ENCODE measurements around the gene XK.

Gene XK

DNA sequence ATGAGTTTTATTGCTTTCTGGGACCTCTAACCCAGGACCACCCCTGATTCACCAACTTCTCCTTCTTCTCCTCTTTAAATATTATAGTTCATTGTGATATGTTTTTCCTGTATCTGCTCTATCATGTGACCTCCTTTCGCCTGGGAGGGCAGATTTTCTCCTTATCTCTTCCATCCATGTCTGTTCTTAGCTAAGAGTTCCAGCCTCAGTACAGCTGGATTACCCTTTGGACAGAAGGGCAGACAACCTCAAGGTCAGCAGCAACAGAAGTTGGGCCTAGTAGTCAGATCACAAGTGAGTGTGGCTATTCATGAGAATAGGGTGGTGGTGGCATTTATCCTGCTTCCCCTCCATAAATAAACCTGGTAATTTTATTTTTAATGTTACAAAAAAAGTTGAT is 5.7 kb upstream of the XK start:
- DNase-seq (ENCODE audit: low spot score): no peak

DNA sequence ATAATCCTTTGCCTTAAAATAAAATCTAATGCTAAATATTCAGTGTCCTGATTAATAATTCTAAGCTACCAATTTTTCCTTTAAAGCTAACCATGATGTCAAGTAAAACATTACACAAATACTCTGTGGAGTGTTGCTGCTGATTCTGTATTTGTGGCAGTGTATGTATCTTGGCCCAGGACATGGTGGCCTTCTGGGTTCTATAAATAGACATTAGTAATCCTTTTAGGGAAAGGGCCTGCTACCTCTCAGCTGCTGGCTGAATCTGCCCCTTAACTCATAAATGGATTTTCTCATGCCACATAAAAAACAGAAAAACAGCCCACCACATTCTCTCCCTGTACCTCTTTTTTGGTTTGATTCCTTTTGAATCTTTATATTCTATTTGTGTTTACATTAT is 1.2 kb upstream of the XK start:
- no peak for DNase-seq (ENCODE audit: low spot score)

DNA sequence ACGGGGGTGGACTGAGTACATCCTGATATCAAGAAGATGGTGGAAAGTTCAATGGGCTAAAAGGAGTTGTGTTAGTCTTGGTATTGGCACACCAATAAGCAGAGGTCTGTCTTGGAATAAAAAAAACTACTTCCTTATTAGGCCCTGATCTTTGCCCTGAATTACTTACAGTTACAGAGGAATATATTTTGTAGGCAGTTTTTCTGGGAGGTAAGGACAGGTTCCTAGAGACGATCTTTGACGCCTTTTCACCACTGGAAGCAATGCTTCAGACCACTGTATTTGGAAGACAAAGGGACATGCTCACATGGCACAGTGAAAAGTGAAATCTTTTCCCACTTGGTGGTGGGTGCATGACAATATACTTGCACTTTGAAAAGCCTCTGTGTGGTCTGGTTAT is 618 bp upstream of the XK start:
- no peak for DNase-seq (ENCODE audit: low spot score)

DNA sequence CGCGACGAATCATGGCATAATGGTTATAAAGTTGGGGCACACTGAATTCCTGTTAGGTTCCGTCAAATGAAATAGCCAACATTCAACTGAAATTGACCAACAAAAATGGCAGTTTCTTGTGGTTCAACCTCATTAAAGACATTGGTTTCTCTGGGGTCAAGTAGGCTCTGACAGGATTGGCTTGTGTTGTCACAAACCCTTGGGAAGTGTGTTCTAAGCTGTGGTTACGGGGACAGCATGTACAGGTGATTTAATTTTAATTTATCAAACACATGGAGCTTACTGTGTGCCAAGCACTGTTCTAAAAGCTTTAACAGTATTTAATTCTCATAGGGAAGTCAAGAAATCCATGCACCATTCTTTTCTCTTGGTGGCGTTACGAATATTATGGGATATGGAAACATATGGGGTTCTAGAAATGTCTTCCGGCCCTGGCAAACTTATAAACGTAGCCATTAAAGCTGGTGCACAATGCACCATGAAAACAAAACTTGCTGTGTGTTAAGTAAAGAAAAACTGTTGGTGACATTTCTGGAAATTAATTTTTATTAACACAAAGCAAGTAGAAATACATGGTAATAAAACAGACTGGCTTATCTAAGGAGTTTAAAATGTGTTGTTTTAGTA is 891 bp downstream of the XK start:
- DNase-seq (ENCODE audit: low spot score): no peak

DNA sequence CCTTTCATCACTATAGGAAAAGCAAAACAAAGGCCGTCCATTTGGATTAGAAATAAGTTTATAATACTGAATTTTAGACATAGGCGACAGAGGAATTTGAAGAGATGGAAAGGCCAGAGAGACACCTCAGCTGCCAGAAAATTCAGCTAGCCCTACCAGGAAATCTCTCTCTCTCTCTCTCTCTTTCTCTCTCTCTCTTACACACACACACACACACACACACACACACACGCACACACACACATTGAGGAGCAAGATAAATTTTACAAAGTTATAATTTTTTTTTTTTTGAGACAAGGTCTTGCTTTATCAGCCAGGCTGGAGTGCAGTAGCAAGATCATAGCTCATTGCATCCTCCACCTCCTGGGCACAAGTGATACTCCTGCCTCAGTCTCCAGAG is 1.4 kb downstream of the XK start:
- no peak for DNase-seq (ENCODE audit: low spot score)

DNA sequence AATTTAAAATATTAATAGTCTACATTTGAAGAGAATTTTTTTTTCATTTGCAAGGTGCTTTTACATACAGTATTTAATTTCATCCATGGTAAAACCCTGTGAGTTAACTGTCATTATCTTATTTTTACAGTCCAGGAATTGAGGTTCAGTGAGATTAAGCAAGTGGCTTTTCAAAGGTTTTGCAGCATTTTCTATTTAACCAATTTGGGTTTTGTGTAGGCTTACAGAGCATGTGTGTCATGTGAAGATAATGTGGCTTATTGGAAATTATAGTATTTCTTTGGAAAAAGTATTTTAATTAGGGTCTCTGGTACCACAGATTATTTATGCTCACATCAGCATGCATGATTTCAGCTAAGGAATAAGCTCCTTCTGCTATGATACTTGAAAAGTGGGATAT is 4.5 kb downstream of the XK start:
- no peak for DNase-seq (ENCODE audit: low spot score)

DNA sequence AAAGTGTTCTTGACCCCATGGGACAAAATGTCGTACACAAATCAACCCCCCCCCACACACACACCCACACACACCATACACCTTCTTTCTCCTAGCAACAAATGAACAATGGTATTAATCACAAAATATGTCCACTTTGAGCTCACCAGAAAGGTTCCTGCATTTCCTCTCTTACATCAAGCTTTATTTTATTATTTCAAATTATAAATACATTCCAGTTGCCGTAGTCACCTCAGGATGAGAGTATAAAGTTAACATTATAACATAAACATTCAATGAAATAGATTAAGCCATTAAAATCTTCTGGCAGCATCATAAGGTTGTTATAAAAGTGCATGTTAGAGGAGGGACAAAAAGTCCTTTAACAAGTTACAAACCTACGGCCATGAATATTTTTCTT is 7.3 kb downstream of the XK start:
- DNase-seq (ENCODE audit: low spot score): no peak

DNA sequence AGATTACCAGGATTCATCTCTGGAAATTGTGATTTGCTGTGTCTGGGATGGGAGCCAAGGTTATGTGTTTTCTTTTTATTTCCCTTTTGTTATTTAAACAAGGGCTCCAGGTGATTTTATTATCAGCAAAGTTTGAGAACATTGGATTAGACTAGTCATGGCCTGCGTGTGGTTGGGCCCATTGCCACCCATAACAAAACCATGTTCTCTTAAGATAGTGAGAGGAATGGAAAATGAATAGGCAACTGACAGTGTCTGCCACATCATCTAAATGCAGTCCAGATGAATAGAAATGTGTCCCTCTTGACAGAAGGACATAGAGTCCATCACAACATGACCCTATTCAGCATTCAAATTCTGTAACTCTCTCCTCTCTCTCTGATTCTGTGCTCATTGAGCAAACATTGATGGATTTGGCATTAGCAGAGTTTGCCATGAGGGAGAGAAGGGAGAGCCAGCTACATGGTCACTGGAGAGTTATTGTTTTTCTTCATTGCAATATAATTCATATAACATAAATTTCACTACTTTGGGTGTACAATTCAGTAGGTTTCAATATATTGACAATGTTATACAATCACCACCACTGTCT is 11.7 kb downstream of the XK start:
- DNase-seq (ENCODE audit: low spot score): no peak

DNA sequence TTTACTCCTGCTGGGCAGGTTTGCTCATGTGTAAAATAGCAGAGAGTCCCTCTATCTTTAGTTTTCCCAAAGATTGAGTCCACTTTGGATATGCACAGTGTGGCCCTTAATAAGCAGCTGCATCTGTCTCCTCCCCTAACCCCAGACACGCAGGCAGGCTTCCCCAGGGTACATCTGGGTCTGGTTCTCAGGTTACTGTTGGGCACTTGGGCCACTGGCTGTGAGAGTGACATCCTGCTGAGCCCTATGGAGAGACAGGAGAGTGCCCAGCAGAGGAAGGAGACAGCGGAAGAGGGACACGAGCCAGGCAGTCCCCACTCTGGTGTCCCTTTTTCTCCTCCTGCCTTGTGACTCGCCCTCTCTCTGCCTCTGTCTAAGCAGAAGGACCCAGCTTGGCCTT is 16.0 kb downstream of the XK start:
- no peak for DNase-seq (ENCODE audit: low spot score)

DNA sequence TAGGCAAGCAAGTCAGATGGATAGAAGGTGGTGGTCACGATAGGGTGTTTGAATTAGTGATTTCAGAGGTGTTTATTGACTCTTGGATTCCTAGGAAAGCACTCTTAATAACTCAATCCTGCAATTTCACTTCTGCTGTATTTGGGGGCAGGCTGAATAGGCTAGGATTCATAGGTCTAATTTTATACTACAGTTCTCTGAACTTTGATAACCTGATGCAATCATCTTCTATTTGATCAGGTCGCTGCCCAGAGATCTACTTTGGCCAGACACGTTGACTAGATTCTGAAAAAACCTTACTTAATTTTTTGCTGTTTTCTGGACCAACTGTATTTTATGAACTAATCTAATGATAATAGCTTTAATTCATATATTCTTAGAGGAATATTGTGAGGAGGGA is 26.4 kb downstream of the XK start:
- no peak for DNase-seq (ENCODE audit: low spot score)

DNA sequence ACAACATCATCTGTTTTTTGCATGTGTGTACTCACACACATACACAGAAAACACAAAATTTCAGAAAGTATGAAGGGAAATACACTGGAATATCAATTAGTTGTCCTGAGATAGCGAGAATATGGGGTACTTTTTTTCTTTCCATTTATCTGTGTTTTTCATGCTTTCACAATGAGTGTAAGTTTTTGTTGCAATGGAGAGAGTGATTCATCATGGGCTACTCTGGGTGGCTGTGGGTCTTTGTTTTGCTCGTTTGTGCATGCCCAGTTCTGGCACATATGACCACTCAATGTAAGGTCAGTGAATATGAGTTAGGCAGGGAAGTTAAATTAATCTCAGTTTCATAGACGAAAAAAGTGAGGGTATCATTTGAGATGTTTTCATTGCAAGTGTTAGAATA is 26.9 kb downstream of the XK start:
- DNase-seq (ENCODE audit: low spot score): no peak

DNA sequence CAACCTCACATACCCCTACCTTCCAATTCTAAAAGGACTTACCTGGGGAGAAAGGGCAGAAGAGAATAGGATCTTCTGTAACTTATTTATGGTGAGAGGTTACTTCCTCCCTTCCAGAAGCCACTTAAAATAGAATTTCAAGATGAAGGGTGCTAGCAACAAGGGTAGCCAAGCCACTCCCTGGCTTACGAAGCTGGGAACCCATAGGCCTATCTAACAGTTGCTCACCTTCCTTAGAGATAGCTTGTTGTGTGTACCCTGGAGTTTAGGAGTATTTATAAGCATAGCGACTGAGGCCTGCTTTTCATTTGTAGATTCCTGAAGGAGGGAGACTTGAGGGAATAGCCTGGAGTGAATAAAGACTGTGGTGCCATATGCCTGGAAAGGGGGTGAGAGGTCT is 28.9 kb downstream of the XK start:
- no peak for DNase-seq (ENCODE audit: low spot score)

DNA sequence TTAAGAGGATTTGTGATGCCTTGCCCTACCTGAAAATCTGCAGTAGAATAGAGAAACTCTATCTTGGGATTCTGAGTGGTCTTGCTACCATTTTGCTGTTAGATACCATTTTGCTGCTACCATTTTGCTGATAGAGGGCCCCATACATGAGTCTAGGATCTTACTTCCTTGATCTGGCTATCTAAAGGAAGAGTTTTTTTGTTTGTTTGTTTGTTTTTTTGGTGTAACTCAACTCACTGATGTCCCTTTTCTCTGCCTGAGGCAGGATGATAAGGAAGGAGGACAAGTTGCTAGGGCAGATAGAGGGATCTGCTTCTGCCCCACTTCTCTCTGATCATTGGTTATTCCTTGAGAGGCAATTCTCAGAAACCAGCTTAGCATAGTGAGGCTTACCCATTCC is 31.0 kb downstream of the XK start:
- no peak for DNase-seq (ENCODE audit: low spot score)

DNA sequence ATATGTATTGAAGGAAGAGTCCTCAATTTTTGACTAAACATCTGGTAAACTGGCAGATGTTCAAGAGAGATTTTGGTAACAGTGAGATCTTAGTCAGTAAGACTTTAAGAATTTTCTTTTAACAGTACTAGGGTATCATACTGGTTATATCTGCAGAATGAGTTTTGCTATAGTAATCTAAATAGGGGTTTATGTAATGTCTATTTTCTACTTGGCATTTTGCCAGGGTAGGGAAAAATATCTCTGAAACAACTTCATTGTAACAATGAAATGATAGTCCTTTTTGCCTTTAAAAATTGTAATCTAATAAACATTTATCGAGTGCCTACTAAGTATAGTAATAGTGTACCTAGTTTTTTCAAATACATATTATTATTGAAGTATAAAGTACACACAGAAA is 32.1 kb downstream of the XK start:
- DNase-seq (ENCODE audit: low spot score): no peak

DNA sequence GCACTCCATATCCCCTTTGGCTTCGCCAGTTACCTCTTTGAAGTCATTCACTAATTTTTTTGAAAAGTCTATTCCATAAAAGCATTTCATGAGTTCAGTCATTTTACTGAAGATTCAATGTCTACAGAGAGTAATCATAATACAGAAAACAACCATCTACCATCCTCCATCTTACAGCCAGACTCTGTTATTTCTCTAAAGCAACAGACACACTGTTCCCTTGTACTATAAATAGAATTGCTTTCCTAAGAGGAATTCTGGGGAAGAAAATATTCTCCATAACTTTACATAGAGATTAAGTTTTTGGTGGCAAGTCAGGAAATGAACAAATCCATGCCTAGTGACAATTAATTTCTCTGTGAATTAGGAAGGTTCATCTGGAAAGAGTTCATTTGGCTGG is 37.0 kb downstream of the XK start:
- DNase-seq (ENCODE audit: low spot score): no peak

DNA sequence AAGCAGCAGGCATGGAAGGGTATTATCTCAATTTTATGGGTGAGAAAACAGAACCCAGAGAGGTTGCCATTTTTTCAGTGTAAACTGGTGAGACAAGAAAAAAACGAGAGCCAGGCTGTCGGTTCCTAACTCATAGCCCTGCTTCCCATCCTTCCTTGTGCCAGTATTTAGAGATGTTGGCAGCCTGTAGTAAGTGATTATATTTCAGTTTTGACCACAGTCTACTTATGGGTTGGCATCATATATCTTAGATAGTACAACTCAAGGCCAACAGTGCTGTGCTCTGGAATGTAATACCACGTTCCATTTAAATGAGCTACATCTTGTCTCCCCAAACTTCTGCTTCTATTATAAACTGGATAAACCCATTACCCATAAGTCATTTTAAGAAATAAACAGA is 40.8 kb downstream of the XK start:
- no peak for DNase-seq (ENCODE audit: low spot score)

DNA sequence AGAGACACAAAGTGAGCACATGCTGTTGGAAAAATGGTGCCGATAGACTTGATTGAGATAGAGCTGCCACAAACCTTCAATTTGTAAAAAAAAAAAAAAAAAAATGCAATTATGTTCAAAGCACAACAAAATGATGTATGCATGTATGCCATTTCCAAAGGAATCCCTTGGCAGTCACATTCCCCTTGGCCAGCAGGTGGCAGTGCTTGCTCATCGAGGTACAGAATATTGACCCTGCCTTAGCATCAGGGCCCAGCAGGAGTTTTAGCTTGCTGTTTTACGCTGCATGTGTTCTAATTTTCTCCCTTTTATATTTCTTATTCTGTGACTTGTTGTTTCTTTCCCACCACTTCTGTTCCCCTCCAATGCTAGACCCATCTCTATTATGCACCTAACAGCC is 59.8 kb downstream of the XK start:
- DNase-seq (ENCODE audit: low spot score): peak; percentile 61

DNA sequence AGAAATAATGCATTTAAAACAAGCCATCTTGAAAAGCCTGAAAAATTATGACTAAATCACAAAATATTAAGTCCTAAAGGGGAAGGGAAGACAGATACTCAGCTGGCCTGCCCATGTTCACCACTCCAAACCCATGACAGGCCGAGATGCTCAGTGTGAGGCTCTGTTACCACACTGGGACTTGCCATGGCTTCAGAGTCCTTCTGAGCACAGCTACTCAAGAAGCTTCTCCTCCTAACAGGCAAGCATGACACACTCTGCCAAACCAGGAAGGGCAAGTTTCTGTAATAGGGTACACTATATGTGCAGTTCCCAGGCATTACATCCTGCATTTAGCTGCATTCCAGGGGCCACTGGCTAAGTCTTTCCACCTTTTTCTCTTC is 60.2 kb downstream of the XK start:
- DNase-seq (ENCODE audit: low spot score): no peak

DNA sequence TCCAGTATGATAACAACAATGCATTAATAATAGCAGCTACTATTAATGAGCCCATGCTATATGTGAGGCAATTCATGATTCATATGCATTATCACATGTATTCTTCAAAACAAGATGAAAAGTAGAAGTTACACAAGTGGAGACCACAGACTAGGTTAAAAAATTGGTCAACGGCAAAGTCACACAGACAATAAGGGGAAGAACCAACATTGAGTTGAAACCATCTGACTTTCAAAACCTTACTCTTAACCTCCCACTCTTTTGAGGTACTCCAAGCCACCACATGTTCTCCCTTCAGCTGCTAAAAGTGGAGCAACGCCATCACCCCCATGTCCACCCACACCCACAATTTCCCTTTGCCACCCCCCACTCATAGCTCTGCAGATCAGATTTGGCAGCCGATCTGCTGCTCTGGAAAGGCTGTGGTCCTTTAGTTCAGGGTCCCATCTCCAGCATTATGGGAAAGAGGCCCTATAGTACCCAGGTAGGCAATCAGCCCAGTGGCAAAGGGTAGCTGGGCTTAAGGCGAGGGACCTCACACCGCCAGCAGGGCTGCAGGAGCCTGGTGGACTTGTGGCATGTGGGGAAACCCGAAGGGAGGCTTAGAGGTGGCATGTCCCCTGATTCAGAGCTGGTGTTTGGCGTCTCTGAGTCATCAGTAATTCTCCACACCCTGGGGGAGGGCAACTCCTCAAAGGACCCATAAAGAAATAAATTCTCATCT is 60.8 kb downstream of the XK start:
- DNase-seq (ENCODE audit: low spot score): no peak

DNA sequence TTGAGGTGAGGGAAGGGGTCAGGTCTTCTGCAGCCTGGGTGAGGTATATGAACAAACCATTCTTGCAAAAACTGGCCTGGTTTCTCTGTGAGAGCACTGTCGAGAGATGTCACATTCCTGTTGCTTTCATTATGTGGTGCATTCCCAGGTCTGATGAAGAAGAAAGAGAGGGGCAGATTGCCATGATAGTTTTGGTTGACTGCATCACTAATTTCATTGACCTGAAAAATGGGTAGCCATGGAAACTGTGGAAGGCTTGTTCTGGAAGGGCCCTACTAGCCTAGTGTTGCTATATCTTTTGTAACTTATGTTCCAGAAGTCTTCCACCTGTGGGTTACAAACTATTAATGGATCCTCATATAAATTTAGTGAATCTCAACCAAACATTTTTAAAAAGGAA is 61.4 kb downstream of the XK start:
- DNase-seq (ENCODE audit: low spot score): no peak

DNA sequence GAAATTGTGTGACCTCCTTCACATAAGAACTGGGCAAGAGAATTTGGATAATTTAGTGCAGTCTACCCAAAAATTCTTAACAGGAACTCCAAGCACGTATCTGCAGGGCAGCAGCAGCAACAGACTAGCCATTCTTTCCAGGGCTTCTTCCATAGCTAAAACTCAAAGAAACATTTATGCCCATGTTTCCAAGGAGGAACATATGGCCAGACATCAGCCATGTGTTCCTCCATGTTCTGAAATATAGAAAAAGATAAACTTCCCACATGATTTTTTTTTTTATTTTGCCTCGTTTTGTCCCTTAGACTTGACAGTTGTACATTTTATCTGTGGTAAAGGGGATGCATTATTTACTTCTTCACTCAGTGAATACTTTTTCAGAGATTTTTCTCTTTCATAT is 66.7 kb downstream of the XK start:
- no peak for DNase-seq (ENCODE audit: low spot score)

DNA sequence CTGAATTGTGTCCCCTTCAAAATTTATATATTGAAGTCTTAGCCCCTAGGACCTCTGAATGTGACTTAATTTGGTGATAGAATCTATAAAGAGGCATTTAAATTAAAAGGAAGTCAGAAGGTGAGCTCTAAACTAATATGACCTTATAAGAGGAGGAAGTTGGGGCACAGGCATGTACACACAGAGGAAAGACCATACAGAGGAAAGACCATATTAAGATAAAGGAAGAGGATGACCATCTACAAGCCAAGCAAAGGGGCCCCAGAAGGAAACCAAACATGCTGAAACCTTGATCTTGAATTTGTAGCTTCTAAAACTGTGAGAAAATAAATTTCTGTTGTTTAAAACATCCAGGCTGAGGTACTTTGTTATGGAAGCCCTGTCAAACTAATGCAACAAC is 67.3 kb downstream of the XK start:
- no peak for DNase-seq (ENCODE audit: low spot score)

DNA sequence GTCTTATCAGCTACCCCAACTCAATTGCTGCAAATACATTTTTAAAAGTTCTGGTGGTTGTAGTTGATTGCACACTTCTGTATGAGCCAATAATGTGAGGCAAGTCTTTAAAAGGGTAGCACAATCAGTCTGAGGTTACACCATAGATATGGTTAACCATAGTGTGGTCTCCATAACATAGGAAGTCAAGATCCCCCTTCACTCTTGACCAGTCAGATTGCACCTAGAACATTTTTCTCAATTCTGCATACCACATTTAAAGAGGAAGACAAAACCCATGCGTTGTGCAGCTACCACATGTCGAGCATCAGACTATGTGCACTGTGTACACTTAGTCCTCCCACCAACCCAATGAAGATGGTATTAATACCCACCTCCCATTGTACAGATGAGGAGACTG is 67.8 kb downstream of the XK start:
- DNase-seq (ENCODE audit: low spot score): no peak

DNA sequence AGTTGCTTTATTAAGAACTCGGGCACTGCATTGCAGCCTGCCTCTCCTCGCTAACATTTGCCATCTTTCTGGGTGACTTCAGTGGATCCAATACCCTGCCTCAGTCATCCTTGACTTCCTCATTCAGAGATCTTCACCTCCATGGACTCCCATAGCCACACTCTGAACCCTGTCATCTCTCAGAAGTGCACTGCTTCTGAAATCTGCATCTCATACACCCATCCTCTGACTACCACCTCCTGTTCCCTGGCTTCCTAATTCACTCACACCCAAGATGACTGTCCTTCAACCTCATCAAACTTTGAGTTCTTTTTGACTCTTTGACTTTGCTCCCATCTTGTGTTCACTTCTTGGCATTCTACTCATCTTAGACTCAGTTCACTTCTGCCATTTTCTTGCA is 68.9 kb downstream of the XK start:
- DNase-seq (ENCODE audit: low spot score): no peak

All from GM03348 (cell line).